ENCODE measurements around the gene CNST.
"Not testable (repeated sequence)": the region's sequence is repeated elsewhere in the genome, so short reads cannot be mapped to it uniquely, and the experiment has no call there.

CNST gene

GRCh38 chr1:246629030-246629429 is 62.8 kb downstream of the CNST start:
- in situ Hi-C loops (cut with HindIII; ENCODE audit: low sequenced_read_pairs): no loop called here
- H3K4me3 ChIP-seq (ENCODE audit: low read depth, low read length): no peak overlapping the region
- no peak for DNase-seq (ENCODE audit: low read depth, low spot score)
- TF ChIP-seq CTCF (IDR thresholded peaks at IDR 0.05; ENCODE audit: low read depth, low read length): no peak

GRCh38 chr1:246629976-246630375 is 63.7 kb downstream of the CNST start:
- TF ChIP-seq CTCF (IDR thresholded peaks at IDR 0.05; ENCODE audit: low read depth, low read length): no peak
- in situ Hi-C loops (cut with HindIII; ENCODE audit: low sequenced_read_pairs): no loop called here
- DNase-seq (ENCODE audit: low read depth, low spot score): no peak
- H3K4me3 ChIP-seq (ENCODE audit: low read depth, low read length): no peak overlapping the region

- no peak for TF ChIP-seq CTCF (IDR thresholded peaks at IDR 0.05; ENCODE audit: low read depth, low read length)
- in situ Hi-C loops (cut with HindIII; ENCODE audit: low sequenced_read_pairs): no loop called here
- peak; percentile 59 for DNase-seq (ENCODE audit: low read depth, low spot score)
- no peak overlapping the region for H3K4me3 ChIP-seq (ENCODE audit: low read depth, low read length)
Observed at GRCh38 chr1:246631426-246631825, 65.2 kb downstream of the CNST start.

GRCh38 chr1:246632281-246633168 is 66.3 kb downstream of the CNST start:
- peak overlapping the region; percentile 1 for H3K4me3 ChIP-seq (ENCODE audit: low read depth, low read length)
- in situ Hi-C loops (cut with HindIII; ENCODE audit: low sequenced_read_pairs): no loop called here

GRCh38 chr1:246634659-246635058 is 68.4 kb downstream of the CNST start:
- in situ Hi-C loops (cut with HindIII; ENCODE audit: low sequenced_read_pairs); H3K4me3 ChIP-seq (ENCODE audit: low read depth, low read length); DNase-seq (ENCODE audit: low read depth, low spot score): not testable (repeated sequence)

More at GRCh38 chr1:246632281-246633168, 66.3 kb downstream of the CNST start:
- no peak for TF ChIP-seq CTCF (IDR thresholded peaks at IDR 0.05; ENCODE audit: low read depth, low read length)
- DNase-seq (ENCODE audit: low read depth, low spot score): peak; percentile 86

GRCh38 chr1:246638941-246639655 is 72.8 kb downstream of the CNST start:
- no peak overlapping the region for H3K4me3 ChIP-seq (ENCODE audit: low read depth, low read length)
- DNase-seq (ENCODE audit: low read depth, low spot score): no peak
- in situ Hi-C loops (cut with HindIII; ENCODE audit: low sequenced_read_pairs): no loop called here
- no peak for TF ChIP-seq CTCF (IDR thresholded peaks at IDR 0.05; ENCODE audit: low read depth, low read length)

GRCh38 chr1:246639732-246640131 is 73.5 kb downstream of the CNST start:
- in situ Hi-C loops (cut with HindIII; ENCODE audit: low sequenced_read_pairs): no loop called here
- no peak overlapping the region for H3K4me3 ChIP-seq (ENCODE audit: low read depth, low read length)
- TF ChIP-seq CTCF (IDR thresholded peaks at IDR 0.05; ENCODE audit: low read depth, low read length): no peak
- DNase-seq (ENCODE audit: low read depth, low spot score): no peak

Data from astrocyte of the spinal cord (primary cell).